Forelimb muscle (tissue), 1 donor: ENCODE results near the gene EXTL1. TPM values are rescaled to one million over a fixed set of nuclear protein-coding genes. Genes with fewer than 3 reads are reported as not detected.

Source experiments
- DNase-seq: peaks from one replicate; pipeline ENCODE4 v3.0.0-alpha.2; 2013; ENCODE audit warnings: low read depth
- polyA plus RNA-seq: library from polyadenylated mRNA; unstranded; fragments of 120-200 nt; gene quantifications from one replicate; pipeline ENCODE4 v1.2.1, GENCODE V29; 2013; ENCODE audit not compliant: insufficient read length

The EXTL1 gene
- polyA plus RNA-seq, 1 donor = 4.8 TPM

DNA sequence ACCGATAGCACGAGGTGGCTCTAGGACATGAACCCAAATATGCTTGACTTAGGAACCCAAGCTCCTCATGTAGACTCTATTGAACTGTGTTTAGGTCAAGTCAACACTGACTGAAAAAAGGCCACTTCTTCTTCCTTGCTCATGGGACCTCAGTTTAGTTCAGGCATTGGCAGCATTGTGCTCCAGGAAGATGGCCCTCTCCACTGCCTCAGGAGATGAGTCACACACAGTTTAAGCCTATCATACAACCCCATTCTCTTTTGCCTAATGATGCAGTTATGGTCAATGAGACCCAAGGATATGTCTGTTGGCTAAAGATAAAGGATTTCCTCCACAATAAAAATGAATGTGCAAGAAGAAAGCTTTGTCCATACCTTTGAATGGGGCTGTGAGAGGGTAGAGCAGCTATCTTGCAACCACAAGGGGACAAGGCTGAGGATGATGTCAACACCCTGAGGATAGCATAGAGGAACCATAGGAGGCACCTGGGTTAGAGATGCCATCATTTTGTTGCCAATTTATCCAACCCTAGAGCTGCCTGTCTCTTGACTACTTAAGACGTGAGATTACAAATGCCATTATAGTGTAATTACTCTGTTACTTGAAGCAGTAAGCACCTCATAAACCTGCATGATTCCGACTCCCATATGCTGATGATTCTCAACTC lies 48.9 kb downstream of the EXTL1 start:
- DNase-seq = no peak

GRCh38 chr1:26070963-26071342 lies 49.4 kb downstream of the EXTL1 start:
- DNase-seq = no peak

GRCh38 chr1:26072305-26072704 lies 50.7 kb downstream of the EXTL1 start:
- DNase-seq = no peak

- no peak for DNase-seq
Measured at GRCh38 chr1:26075421-26076144, 54.0 kb downstream of the EXTL1 start.

DNA sequence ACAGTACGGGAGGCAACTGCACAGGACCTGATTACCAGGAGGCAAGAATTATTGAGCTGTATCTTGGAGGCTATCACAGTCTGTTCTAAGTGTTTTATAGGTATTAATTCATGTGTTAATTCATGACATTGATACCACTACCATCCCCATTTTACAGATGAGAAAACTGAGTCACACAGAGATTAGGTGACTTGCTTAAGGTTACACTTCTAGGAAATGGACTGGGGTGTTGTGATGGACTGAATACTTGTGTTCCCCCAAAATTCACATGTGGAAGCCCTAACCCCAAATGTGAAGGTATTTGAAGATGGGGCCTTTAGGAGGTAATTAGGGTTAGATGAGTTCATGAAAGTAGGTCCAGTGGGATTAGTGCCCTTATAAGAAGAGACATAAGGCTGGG lies 55.9 kb downstream of the EXTL1 start:
- no peak for DNase-seq

- DNase-seq = no peak
Measured at GRCh38 chr1:26078286-26079177, 57.0 kb downstream of the EXTL1 start.

DNA sequence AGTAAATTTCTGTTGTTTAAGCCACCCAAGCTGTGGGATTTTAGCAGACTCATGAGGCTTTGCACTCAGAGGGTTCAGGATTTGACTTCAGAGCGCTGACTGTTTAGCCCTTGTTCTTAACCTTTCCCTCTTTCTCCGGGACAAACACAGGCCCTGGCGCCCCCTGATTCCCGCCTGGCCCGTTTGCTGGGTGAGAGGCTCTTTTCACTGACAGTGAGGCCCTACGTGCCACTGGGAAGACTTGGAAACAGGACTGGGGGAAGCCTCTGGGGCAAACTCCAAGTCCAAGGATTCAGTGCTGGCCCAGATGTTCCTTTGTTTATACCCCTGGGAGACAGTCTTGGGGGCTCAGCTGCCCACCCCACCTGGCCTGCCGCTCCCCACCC lies 57.6 kb downstream of the EXTL1 start:
- DNase-seq = no peak

DNA sequence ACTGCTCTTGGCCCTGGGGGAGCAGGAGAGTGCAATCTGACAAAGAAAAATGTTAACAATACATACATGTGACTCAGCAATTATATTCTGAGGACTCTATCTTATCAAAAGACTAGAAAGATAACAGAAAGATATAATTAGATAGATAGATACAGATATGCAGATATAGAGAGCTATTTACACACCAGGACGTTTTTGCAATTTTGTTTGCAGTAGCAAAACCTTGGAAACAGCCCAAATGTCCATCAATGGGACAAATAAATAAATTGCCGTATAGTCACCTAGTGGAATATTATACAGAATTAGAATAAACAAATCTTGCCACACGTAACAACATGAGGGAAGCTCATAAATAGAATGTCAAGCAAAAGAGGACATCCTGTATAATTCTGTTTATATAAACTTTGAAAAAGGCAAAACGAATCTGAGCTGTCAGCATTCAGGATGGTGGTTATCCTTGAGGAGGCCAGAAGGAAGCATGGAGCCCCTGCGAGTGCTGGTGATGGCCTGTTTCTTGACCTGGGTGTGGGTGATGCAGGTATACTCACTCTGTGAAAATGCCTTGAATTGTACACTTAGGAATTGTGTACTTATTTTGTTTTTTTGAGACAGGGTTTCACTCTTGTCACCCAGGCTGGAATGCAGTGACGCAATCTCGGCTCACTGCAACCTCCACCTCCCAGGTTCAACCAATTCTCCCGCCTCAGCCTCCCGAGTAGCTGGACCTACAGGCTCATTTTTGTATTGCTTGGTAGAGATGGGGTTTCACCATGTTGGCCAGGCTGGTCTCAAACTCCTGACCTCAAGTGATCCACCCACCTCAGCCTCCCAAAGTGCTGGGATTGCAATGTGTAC lies 58.6 kb downstream of the EXTL1 start:
- no peak for DNase-seq

- no peak for DNase-seq
Measured at GRCh38 chr1:26081267-26082019, 59.9 kb downstream of the EXTL1 start.

GRCh38 chr1:26082020-26082350 lies 60.4 kb downstream of the EXTL1 start:
- DNase-seq = no peak

- no peak for DNase-seq
Measured at GRCh38 chr1:26083208-26083607, 61.6 kb downstream of the EXTL1 start.

- no peak for DNase-seq
Measured at GRCh38 chr1:26084091-26084561, 62.6 kb downstream of the EXTL1 start.

GRCh38 chr1:26084844-26085243 lies 63.3 kb downstream of the EXTL1 start:
- DNase-seq = no peak

Other genes starting within 250 kb of the EXTL1 start
- 51.3 TPM for gene SELENON, start 221.6 kb upstream of the EXTL1 start, polyA plus RNA-seq
- 69.7 TPM for gene MTFR1L, start 201.8 kb upstream of the EXTL1 start, polyA plus RNA-seq
- 0.71 TPM for gene AUNIP, start 162.3 kb upstream of the EXTL1 start, polyA plus RNA-seq
- gene PAQR7, start 146.1 kb upstream of the EXTL1 start, polyA plus RNA-seq = 7.2 TPM
- 436 TPM for gene STMN1, start 115.4 kb upstream of the EXTL1 start, polyA plus RNA-seq
- gene PAFAH2, start 23.7 kb upstream of the EXTL1 start, polyA plus RNA-seq = 84.2 TPM
- 1.00 TPM for gene SLC30A2, start 24.3 kb downstream of the EXTL1 start, polyA plus RNA-seq
- 47.4 TPM for gene TRIM63, start 45.9 kb downstream of the EXTL1 start, polyA plus RNA-seq
- gene PDIK1L, start 90.0 kb downstream of the EXTL1 start, polyA plus RNA-seq = 6.0 TPM
- 0.76 TPM for gene FAM110D, start 137.3 kb downstream of the EXTL1 start, polyA plus RNA-seq
- gene C1orf232, start 147.2 kb downstream of the EXTL1 start, polyA plus RNA-seq = not detected
- gene ZNF593, start 148.1 kb downstream of the EXTL1 start, polyA plus RNA-seq = 21.5 TPM
- gene ZNF593OS, start 150.1 kb downstream of the EXTL1 start, polyA plus RNA-seq = 1.5 TPM
- 4.2 TPM for gene CNKSR1, start 155.7 kb downstream of the EXTL1 start, polyA plus RNA-seq
- not detected for gene CATSPER4, start 168.8 kb downstream of the EXTL1 start, polyA plus RNA-seq
- gene CEP85, start 212.4 kb downstream of the EXTL1 start, polyA plus RNA-seq = 23.6 TPM